ENCODE results near the gene ZBTB48.
"Not testable (repeated sequence)": the region's sequence is repeated elsewhere in the genome, so short reads cannot be mapped to it uniquely, and the experiment has no call there.

DNA sequence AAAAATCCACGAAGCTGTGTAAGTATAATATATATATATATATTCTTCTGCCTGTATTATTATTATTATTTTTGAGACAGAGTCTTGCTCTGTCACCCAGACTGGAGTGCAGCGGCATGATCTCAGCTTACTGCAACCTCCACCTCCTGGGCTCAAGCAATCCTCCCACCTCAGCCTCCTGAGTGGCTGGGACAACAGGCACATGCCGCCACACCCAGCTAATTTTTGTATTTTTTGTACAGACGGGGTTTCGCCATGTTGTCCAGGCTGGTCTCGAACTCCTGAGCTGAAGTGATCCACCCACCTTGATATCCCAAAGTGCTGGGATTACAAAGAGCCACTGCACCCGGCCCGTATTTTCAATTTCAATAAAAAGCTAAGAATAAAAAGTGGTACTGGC lies 20.2 kb downstream of the ZBTB48 start:
- not testable (repeated sequence) for TF ChIP-seq RAD21 (IDR thresholded peaks at IDR 0.05; ENCODE audit: low read length); NFIC (IDR thresholded peaks at IDR 0.05; ENCODE audit: borderline replicate concordance); SMC3 (IDR thresholded peaks at IDR 0.05; ENCODE audit: low read depth, low read length); JUND (IDR thresholded peaks at IDR 0.05); TAF1 (IDR thresholded peaks at IDR 0.05; ENCODE audit: borderline replicate concordance, low read depth, low read length)
- TF ChIP-seq, protein P1, sequence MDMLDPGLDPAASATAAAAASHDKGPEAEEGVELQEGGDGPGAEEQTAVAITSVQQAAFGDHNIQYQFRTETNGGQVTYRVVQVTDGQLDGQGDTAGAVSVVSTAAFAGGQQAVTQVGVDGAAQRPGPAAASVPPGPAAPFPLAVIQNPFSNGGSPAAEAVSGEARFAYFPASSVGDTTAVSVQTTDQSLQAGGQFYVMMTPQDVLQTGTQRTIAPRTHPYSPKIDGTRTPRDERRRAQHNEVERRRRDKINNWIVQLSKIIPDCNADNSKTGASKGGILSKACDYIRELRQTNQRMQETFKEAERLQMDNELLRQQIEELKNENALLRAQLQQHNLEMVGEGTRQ (IDR thresholded peaks at IDR 0.05; ENCODE audit: borderline replicate concordance, low read depth, low read length) = not testable (repeated sequence)

All from SK-N-SH (cell line).